ENCODE results near the gene GDF7.

GDF7 gene

GRCh38 chr2:20717641-20718040, 50.7 kb downstream of the GDF7 start:
- TF ChIP-seq CTCF (IDR thresholded peaks at IDR 0.05) = no peak

- TF ChIP-seq CTCF (IDR thresholded peaks at IDR 0.05) = no peak
Observed at GRCh38 chr2:20722592-20723240, 55.8 kb downstream of the GDF7 start.

GRCh38 chr2:20723543-20723942, 56.6 kb downstream of the GDF7 start:
- TF ChIP-seq CTCF (IDR thresholded peaks at IDR 0.05) = no peak

- no peak for TF ChIP-seq CTCF (IDR thresholded peaks at IDR 0.05)
Observed at GRCh38 chr2:20724500-20725053, 57.6 kb downstream of the GDF7 start.

GRCh38 chr2:20725782-20726181, 58.8 kb downstream of the GDF7 start:
- no peak for TF ChIP-seq CTCF (IDR thresholded peaks at IDR 0.05)

GRCh38 chr2:20726913-20727312, 60.0 kb downstream of the GDF7 start:
- TF ChIP-seq CTCF (IDR thresholded peaks at IDR 0.05) = no peak

- no peak for TF ChIP-seq CTCF (IDR thresholded peaks at IDR 0.05)
Observed at GRCh38 chr2:20728114-20728758, 61.3 kb downstream of the GDF7 start.

Measured in LNCAP (cell line).